Tibial artery (tissue), 4 donors: Measurements from ENCODE around the gene APP.

Source experiments
- DNase-seq, 2 donors: peaks; one replicate each; pipeline ENCODE4 v3.0.0-alpha.2; 2019
- H3K27ac ChIP-seq, 2 donors: fragments of 200-600 bp; sonication (generic) in 1 of 2; 1 replicate in 1 of 2; 2 replicates in 1 of 2; pipeline ENCODE4 v1.5.1; 2018 to 2019; ENCODE audit warnings: mild to moderate bottlenecking in 1 of 2
- H3K27me3 ChIP-seq, 2 donors: fragments of 200-600 bp; sonication (generic) in 1 of 2; one replicate each; pipeline versions ENCODE4 v1.5.1 to v1.6.0; 2016 to 2019
- H3K36me3 ChIP-seq, 3 donors: fragments of 200-600 bp; sonication (generic) in 2 of 3; one replicate each; pipeline ENCODE4 v1.5.1; 2016 to 2019; ENCODE audit warnings: mild to moderate bottlenecking in 2 of 3
- H3K4me1 ChIP-seq, 4 donors: fragments of 200-600 bp; sonication (generic) in 2 of 4; 1 replicate in 3 of 4; 2 replicates in 1 of 4; pipeline ENCODE4 v1.5.1; 2016 to 2019
- H3K4me3 ChIP-seq, 2 donors: fragments of 200-600 bp; sonication (generic) in 1 of 2; 1 replicate in 1 of 2; 2 replicates in 1 of 2; pipeline ENCODE4 v1.5.1; 2018 to 2019; ENCODE audit warnings: mild to moderate bottlenecking in 2 of 2
- H3K9me3 ChIP-seq, 3 donors: fragments of 200-600 bp; sonication (generic) in 1 of 3; one replicate each; pipeline ENCODE4 v1.5.1; 2016 to 2019
- CTCF ChIP-seq, 2 experiments: fragments of 200-600 bp in 1 of 2; fragments of 450-650 bp in 1 of 2; IDR thresholded peaks; one replicate each; pipeline ENCODE4 v1.5.1; 2017 to 2019; ENCODE audit warnings: antibody characterized with exemption in 2 of 2, mild to moderate bottlenecking in 1 of 2, moderate library complexity in 1 of 2
- intact Hi-C: fragments of 100-400 bp; cut with DNase I; formaldehyde crosslinking; loops from one replicate; pipeline ENCODE4 v1.15.0; 2023; ENCODE audit warnings: low total_unique reads

The APP gene

GRCh38 chr21:25878344-25878743, 292.2 kb downstream of the APP start:
- TF ChIP-seq CTCF (IDR thresholded peaks at IDR 0.05), result no peak
- Histone ChIP-seq H3K27me3 (no peaks in the 10 kb centered on the region), H3K4me1 (no peaks in the 10 kb centered on the region), H3K27ac (no peak overlapping the region), H3K4me3 (no peak overlapping the region), H3K36me3 (peaks cover 7 to 11% (median 9%) of the 10 kb centered on the region in 3 donors), H3K9me3 (no peaks in the 10 kb centered on the region)
- DNase-seq, result no peak
- intact Hi-C loops, result no loop called here

- Histone ChIP-seq H3K36me3 (no peaks in the 10 kb centered on the region), H3K9me3 (no peaks in the 10 kb centered on the region), H3K4me1 (no peaks in the 10 kb centered on the region), H3K27me3 (no peaks in the 10 kb centered on the region), H3K27ac (no peak overlapping the region), H3K4me3 (no peak overlapping the region)
- no peak for DNase-seq
- intact Hi-C loops, result no loop called here
- no peak for TF ChIP-seq CTCF (IDR thresholded peaks at IDR 0.05)
Measured at GRCh38 chr21:25872271-25872670, 298.3 kb downstream of the APP start.

GRCh38 chr21:25871566-25871965, 299.0 kb downstream of the APP start:
- DNase-seq, result no peak
- intact Hi-C loops, result no loop called here
- Histone ChIP-seq H3K36me3 (no peaks in the 10 kb centered on the region), H3K4me1 (no peaks in the 10 kb centered on the region), H3K27ac (no peak overlapping the region), H3K4me3 (no peak overlapping the region), H3K9me3 (no peaks in the 10 kb centered on the region), H3K27me3 (no peaks in the 10 kb centered on the region)
- TF ChIP-seq CTCF (IDR thresholded peaks at IDR 0.05), result no peak

- intact Hi-C loops, result no loop called here
- Histone ChIP-seq H3K27me3 (no peaks in the 10 kb centered on the region), H3K4me3 (no peak overlapping the region), H3K27ac (no peak overlapping the region), H3K9me3 (no peaks in the 10 kb centered on the region), H3K4me1 (no peaks in the 10 kb centered on the region), H3K36me3 (no peaks in the 10 kb centered on the region)
- no peak for TF ChIP-seq CTCF (IDR thresholded peaks at IDR 0.05)
- DNase-seq, result no peak
Measured at GRCh38 chr21:25870084-25870483, 300.5 kb downstream of the APP start.

- H3K4me3 ChIP-seq, result no peak overlapping the region
- no peaks in the 10 kb centered on the region for H3K27me3 ChIP-seq
- no peaks in the 10 kb centered on the region for H3K36me3 ChIP-seq
- H3K9me3 ChIP-seq, result no peaks in the 10 kb centered on the region
- no peak for DNase-seq
- no peak overlapping the region for H3K27ac ChIP-seq
- intact Hi-C loops, result no loop called here
- H3K4me1 ChIP-seq, result no peaks in the 10 kb centered on the region
- TF ChIP-seq CTCF (IDR thresholded peaks at IDR 0.05), result no peak
Measured at GRCh38 chr21:25867061-25867460, 303.5 kb downstream of the APP start.

- no peak for TF ChIP-seq CTCF (IDR thresholded peaks at IDR 0.05)
- no peak overlapping the region for H3K27ac ChIP-seq
- intact Hi-C loops, result no loop called here
- H3K9me3 ChIP-seq, result no peaks in the 10 kb centered on the region
- H3K4me1 ChIP-seq, result no peaks in the 10 kb centered on the region
- H3K4me3 ChIP-seq, result no peak overlapping the region
- no peak for DNase-seq
- H3K36me3 ChIP-seq, result no peaks in the 10 kb centered on the region
- no peaks in the 10 kb centered on the region for H3K27me3 ChIP-seq
Measured at GRCh38 chr21:25863747-25864146, 306.8 kb downstream of the APP start.
